Stimulated activated CD8-positive, alpha-beta memory T cell treated with anti-CD3 and anti-CD28 coated beads, Interleukin-4, amount 100 ng/mL, for 24 hours (primary cell): ENCODE data around the gene KRT75.

Experiments
- DNase-seq: peaks from one replicate; pipeline ENCODE4 v3.0.0-alpha.2; 2020; ENCODE audit warnings: low read depth

KRT75 gene

DNA sequence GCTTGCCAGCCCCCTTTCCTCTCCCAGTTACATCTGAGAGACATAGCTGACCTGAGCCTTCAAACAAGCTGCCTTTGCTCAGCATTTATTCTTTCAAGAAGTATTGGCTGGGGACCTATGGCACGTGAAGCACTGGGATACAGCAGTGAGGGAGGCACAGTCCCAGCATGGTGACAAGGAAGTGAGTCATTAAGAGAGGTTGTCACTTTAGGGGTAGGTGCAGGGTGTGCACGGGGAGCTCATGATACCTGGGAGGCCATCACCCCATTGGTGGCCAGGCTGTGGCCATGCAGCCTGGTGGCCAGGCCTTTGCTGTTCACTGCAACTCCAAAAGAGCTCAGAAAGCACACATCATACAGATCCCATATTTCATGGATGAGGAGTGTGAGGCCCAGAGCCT, 5.7 kb upstream of the KRT75 start:
- no peak for DNase-seq

DNA sequence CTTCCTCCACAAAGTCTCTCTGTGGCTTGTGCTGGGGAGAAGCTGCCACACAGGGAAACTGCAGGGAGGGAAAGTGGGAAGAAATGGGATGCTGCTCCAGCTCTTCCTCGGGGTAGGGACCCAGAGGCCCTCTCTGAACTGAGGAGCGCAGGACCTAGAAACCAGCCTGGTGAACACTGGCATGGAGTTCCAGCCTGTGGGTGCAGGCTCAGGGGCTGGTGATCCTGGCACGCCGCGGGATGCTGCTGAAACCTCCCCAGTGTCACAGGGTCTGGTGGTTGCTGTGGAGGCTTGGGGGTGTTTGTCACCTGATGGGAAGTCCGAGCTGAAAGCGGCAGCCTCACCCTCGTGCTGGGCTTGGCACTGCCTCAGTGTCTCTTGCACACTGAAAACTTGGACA, 5.2 kb upstream of the KRT75 start:
- DNase-seq = no peak

- no peak for DNase-seq
Observed at GRCh38 chr12:52438305-52439301, 4.4 kb upstream of the KRT75 start.

GRCh38 chr12:52437508-52437907, 3.3 kb upstream of the KRT75 start:
- no peak for DNase-seq

GRCh38 chr12:52436828-52437474, 2.8 kb upstream of the KRT75 start:
- DNase-seq = no peak

DNA sequence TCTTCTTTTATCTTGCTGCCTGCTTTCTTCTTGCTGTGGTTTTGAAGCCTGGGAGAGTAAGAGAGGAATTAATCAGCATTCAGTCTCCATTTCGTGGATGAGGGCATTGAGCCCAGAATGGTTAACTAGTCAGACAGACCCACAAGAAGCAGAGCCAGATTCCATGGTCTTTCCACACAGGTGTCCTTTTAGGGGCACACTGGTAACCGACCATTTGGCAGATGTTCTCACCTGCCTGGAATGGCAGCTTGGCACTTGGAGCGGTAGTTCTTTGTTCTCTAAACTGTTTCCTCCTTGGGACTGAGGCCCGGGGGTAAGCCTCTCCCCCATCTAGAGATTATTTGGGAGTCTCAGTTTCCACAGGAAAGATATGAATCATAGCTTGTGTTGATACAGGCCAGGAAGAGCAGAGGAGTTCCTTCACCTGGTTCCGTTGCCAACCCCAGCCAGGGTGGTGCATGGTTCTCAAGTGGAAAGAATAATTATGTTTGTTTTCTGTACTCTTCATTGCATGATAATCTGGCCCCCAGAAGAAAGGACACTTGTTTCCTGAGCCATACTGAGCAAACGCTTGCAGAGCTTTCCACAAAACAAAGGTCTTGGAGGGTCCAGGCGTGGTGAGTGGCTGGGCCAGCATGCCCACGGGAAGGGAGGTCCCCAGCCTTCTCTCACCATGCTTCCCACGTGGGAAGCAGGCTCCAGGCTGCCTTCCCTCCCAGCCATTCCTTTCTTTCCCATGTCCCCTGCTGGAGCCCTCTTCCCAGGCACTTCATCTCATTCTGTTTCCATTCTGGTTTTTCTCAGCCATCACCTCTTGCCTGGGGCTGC, 2.0 kb upstream of the KRT75 start:
- no peak for DNase-seq

- DNase-seq = no peak
Observed at GRCh38 chr12:52435659-52435999, 1.5 kb upstream of the KRT75 start.

DNA sequence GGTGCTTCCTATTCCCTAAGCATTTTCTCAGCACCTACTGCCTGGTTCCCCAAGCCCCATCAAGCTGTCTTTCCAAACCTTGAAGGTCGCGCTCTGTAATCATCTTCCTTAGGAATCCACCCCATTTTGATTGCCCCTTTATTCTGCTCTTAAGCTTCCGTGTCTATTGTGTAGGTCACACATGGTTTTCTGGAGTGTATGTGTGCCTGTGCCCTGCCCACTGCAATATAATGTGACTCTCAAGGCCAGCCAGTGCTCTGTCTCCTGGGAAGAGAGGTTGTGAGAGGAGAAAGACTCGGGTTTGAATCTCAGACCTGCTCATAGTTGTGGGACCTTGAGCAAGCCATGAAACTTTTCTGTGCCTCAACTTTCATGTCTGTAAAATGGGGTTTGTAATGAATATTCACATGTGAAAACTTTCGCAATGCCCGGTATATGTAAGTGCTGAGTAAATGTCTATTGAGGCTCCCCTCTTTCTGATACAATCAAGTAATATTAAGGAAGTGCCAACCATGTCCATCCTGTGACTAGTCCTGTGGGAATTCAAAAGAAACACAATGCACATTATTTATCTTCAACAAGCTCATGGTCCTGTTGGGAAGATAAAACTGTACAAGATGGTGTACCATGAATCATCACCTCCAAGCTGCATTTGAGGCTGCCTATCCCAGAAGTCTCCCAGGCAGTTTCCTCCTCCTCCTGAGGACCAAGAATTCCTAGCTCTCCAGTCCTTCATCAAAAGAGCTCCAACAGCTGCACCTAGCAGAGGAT, 774 bp upstream of the KRT75 start:
- no peak for DNase-seq

DNA sequence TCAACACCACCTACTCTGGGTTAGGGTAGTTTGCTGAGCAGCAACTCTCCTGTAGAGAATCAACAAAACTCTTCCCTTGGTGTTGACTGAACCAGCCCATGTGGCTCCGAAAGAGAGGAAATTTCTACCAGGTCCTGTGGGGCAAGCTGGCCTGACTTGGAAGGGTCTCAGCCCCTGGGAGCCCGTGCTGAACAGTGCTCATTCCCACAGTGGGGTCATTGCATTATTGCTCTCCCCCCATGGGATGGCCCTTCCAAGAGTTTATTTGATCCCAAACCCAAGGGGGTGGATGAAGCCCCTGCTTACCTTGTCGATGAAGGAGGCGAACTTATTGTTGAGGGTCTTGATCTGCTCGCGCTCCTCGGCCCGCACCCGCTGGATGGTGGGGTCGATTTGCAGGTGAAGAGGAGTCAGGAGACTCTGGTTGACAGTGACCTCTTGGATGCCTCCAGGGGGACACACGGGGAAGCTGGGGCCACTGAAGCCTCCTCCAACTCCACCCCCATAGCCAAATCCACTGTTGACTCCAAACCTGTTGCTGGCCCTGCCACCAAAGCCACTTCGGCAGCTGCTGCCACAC, 580 bp downstream of the KRT75 start:
- DNase-seq = no peak

- DNase-seq = no peak
Observed at GRCh38 chr12:52432559-52433207, 1.5 kb downstream of the KRT75 start.

DNA sequence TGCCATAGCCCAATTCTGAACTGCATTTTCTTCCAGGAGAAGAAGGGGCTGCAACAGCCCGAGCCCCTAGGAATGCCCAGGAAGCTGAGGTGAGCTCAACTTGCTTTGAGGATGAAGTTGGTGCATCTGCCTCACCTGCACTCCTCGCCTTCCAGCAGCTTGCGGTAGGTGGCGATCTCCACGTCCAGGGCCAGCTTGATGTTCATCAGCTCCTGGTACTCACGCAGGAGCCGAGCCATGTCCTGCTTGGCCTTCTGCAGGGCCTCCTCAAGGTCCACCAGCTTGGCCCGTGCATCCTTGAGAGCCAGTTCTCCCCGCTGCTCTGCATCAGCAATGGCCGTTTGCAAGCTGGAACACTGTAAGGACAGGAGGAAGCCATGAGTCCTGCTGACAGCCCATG, 6.0 kb downstream of the KRT75 start:
- no peak for DNase-seq

GRCh38 chr12:52427083-52427482, 7.1 kb downstream of the KRT75 start:
- no peak for DNase-seq

DNA sequence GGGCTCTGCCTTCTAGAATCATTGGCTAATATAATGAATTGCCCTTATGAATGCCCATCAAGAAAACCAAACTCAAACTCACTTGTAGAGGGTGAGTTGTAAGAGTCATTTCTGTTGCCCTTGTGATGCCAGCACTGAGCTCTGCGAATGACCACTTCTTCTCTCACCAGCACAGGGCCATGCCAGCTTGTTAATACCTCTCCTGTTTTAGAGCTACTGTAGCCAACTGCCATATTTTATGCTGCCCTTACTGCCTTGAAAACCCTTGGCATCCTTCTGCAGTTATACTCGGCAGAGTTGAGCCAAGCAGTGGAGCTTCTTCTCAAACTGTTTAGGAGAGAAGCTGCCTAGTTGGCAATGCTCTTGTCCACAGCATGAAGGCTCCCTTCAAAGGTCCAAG, 8.1 kb downstream of the KRT75 start:
- no peak for DNase-seq

DNA sequence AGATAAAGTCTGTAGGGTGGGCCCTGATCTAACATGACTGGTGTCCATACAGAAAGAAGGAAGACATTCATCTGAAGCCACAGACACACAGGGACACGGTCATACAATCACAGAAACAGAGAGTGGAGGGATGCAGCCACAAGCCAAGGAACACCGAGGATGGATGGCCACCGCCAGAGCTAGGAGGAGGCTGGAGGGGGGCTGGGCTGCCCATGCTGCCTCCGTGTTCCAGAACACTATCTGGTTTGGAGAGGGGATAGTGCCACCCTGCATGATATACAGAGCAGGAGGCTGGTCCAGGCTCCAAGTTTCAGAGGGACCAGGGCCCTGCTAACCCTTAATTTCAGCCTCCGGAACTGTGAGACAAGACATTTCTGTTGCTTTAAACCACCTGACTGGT, 8.7 kb downstream of the KRT75 start:
- DNase-seq = no peak

DNA sequence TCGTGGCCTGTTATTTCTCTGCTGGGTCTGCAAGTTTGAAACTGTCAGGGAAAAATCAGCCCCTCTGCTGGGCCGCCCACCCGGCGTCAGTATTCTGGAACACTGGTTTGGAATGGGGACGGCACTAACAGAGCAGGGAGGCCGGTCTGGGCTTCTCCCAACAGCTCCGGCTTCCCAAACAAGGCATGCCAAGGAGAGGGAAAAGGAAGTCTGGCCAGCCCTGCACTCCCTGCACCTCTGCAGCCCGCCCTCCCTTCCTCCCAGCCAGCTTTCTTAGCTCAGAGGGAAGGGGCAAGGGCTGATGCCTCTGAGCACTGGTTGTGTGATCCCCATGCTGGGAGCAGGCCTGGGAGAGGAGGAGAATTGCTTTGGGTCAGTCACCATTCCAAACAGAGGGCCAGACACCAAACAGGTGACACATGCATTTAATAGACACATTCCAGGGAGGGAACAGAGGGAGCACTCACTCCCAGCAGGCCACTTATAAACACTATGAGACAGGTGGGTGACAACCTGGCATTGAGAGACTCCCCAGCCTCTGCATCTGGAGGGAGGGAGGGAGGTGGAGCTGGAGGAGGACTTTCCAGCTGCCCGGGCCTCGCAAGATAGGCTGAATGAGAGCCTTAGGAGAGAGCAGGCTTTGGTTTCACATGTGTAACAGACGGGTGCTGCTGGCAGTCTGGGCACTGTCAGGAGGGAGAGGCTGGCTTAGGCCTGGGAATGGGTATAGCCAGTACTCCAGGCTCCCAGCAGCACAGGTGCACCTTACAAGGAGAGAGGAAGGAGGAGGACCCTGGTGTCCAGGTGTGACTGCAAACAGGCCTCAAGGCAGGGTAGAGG, 10.3 kb downstream of the KRT75 start:
- DNase-seq = no peak

GRCh38 chr12:52423035-52423434, 11.1 kb downstream of the KRT75 start:
- no peak for DNase-seq

- DNase-seq = no peak
Observed at GRCh38 chr12:52419656-52420055, 14.5 kb downstream of the KRT75 start.

DNA sequence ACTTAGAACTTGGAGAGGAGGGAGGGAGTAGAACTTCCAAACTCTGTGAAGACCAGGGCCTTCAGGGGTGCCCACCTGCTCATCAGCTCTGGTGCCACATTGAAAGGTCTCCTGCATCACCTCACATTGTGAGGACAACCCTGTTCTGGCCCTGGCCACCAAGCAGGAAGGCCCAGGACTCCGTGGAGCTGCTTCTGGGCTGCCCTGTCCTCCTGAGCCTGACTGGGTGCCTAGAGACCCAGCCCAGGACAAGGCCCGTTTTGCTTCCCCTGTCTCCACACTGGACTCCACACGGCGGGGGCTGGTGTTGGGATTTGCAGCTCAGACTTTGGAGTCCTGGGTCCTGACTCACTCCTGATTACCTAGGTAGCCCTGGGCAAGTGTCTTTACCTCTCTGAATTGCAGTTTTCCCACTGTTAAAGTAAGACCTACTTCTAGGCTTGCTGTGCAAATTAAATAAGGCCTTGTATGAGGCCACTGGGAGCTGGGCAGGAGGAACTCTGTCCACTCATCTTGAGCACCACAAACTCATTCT, 15.5 kb downstream of the KRT75 start:
- DNase-seq = no peak

- DNase-seq = no peak
Observed at GRCh38 chr12:52417740-52418139, 16.4 kb downstream of the KRT75 start.

DNA sequence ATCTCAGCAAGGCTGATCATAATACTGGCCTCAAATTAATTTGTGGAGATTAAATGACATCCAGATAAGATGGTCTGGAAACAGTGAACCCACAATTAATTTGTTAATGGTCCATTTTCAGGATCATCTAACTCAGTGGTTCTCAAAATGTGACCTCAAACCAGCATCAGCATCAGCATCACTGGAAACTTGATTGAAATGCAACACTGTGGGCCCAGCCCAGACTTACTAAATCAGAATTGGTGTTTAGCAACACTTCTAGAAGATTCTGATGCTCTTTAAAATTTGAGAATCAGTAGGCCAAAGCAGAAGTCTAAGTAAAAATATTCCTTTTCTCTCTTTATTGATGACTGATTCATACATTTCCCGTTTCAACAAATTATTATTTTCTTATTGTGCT, 17.4 kb downstream of the KRT75 start:
- no peak for DNase-seq
